Measurements from ENCODE around the gene KRT4. TPM values are rescaled to one million over a fixed set of nuclear protein-coding genes. Genes with fewer than 3 reads are reported as not detected.

Gene KRT4
- total RNA-seq, 1 donor from 2014 or later, result 0.29 TPM

GRCh38 chr12:52822771-52823510 is 9.0 kb upstream of the KRT4 start:
- Mint-ChIP-seq H3K27me3 (peaks cover 24% of the 10 kb centered on the region), H3K9me3 (ENCODE audit: low read depth) (peaks cover 3% of the 10 kb centered on the region), H3K4me3 (ENCODE audit: low read depth) (no peak overlapping the region), H3K27ac (no peak overlapping the region), H3K4me1 (ENCODE audit: low read depth) (peaks cover 13% of the 10 kb centered on the region), H3K36me3 (ENCODE audit: insufficient read depth) (no peaks in the 10 kb centered on the region)
- DNase-seq (ENCODE audit: low spot score, unreplicated experiment), result no peak
- TF ChIP-seq, protein P1, sequence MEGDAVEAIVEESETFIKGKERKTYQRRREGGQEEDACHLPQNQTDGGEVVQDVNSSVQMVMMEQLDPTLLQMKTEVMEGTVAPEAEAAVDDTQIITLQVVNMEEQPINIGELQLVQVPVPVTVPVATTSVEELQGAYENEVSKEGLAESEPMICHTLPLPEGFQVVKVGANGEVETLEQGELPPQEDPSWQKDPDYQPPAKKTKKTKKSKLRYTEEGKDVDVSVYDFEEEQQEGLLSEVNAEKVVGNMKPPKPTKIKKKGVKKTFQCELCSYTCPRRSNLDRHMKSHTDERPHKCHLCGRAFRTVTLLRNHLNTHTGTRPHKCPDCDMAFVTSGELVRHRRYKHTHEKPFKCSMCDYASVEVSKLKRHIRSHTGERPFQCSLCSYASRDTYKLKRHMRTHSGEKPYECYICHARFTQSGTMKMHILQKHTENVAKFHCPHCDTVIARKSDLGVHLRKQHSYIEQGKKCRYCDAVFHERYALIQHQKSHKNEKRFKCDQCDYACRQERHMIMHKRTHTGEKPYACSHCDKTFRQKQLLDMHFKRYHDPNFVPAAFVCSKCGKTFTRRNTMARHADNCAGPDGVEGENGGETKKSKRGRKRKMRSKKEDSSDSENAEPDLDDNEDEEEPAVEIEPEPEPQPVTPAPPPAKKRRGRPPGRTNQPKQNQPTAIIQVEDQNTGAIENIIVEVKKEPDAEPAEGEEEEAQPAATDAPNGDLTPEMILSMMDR (IDR thresholded peaks at IDR 0.05; ENCODE audit: unreplicated experiment), result no peak

GRCh38 chr12:52821826-52822660 is 8.1 kb upstream of the KRT4 start:
- no peaks in the 10 kb centered on the region for H3K36me3 Mint-ChIP-seq (ENCODE audit: insufficient read depth)

GRCh38 chr12:52821071-52821730 is 7.3 kb upstream of the KRT4 start:
- Mint-ChIP-seq H3K36me3 (ENCODE audit: insufficient read depth) (no peaks in the 10 kb centered on the region), H3K27me3 (peaks cover 29% of the 10 kb centered on the region), H3K4me3 (ENCODE audit: low read depth) (no peak overlapping the region), H3K4me1 (ENCODE audit: low read depth) (peaks cover 6% of the 10 kb centered on the region), H3K9me3 (ENCODE audit: low read depth) (no peaks in the 10 kb centered on the region), H3K27ac (no peak overlapping the region)
- TF ChIP-seq, protein P1 (IDR thresholded peaks at IDR 0.05; ENCODE audit: unreplicated experiment), result no peak
- no peak for DNase-seq (ENCODE audit: low spot score, unreplicated experiment)

More at GRCh38 chr12:52821826-52822660, 8.1 kb upstream of the KRT4 start:
- peaks cover 1% of the 10 kb centered on the region for H3K9me3 Mint-ChIP-seq (ENCODE audit: low read depth)
- H3K4me3 Mint-ChIP-seq (ENCODE audit: low read depth), result no peak overlapping the region
- peaks cover 8% of the 10 kb centered on the region for H3K4me1 Mint-ChIP-seq (ENCODE audit: low read depth)
- TF ChIP-seq, protein P1 (IDR thresholded peaks at IDR 0.05; ENCODE audit: unreplicated experiment), result no peak
- DNase-seq (ENCODE audit: low spot score, unreplicated experiment), result no peak
- no peak overlapping the region for H3K27ac Mint-ChIP-seq
- peaks cover 29% of the 10 kb centered on the region for H3K27me3 Mint-ChIP-seq

GRCh38 chr12:52820521-52820920 is 6.6 kb upstream of the KRT4 start:
- H3K4me3 Mint-ChIP-seq (ENCODE audit: low read depth), result no peak overlapping the region
- peaks cover 8% of the 10 kb centered on the region for H3K4me1 Mint-ChIP-seq (ENCODE audit: low read depth)

More at GRCh38 chr12:52820521-52820920, 6.6 kb upstream of the KRT4 start:
- no peaks in the 10 kb centered on the region for H3K9me3 Mint-ChIP-seq (ENCODE audit: low read depth)
- H3K36me3 Mint-ChIP-seq (ENCODE audit: insufficient read depth), result no peaks in the 10 kb centered on the region
- H3K27ac Mint-ChIP-seq, result no peak overlapping the region
- DNase-seq (ENCODE audit: low spot score, unreplicated experiment), result no peak
- peaks cover 31% of the 10 kb centered on the region for H3K27me3 Mint-ChIP-seq
- TF ChIP-seq, protein P1 (IDR thresholded peaks at IDR 0.05; ENCODE audit: unreplicated experiment), result no peak

All from progenitor cell of endocrine pancreas (in vitro differentiated cells).